A549 (cell line): Measurements from ENCODE around the gene SPRYD3. TPM values are rescaled to one million over a fixed set of nuclear protein-coding genes. Genes with fewer than 3 reads are reported as not detected.

Source experiments
- ATAC-seq, 2 experiments: fragments of 200-7000 bp in 1 of 2; fragments of >200 bp in 1 of 2; cut with Nextera tagmentation in 1 of 2; cut with Tn5 transposase in 1 of 2; 3 replicates each; pipeline versions ENCODE4 v1.8.0 to v1.9.1; 2018 to 2020; ENCODE audit warnings: mild to moderate bottlenecking in 1 of 2, moderate library complexity in 1 of 2
- CTCF ChIA-PET: fragments of 300-600 bp; sonication (Branson Sonifier 250); formaldehyde crosslinking; extraction: SDS; loops from one replicate; lab custom pipeline; 2021; ENCODE audit warnings: antibody characterized with exemption, inconsistent platforms; lab: Yijun Ruan, JAX
- POLR2A ChIA-PET: fragments of 350-600 bp; formaldehyde crosslinking; extraction: SDS; loops from one replicate; lab custom pipeline; 2021; ENCODE audit warnings: antibody characterized with exemption, inconsistent platforms; lab: Yijun Ruan, JAX
- DNase-seq, 2 experiments: peaks; one replicate each; pipeline versions ENCODE4 v3.0.0 to v3.0.0-alpha.2; 2011 to 2016; ENCODE audit warnings: low read depth in 1 of 2, low spot score in 1 of 2
- FAIRE-seq: peaks from 2 replicates; lab custom pipeline; 2011; peaks lifted over from hg19 to GRCh38; lab: Jason Lieb, UNC
- H3K27ac ChIP-seq, 2 experiments: fragments of >200 bp; sonication (Bioruptor Twin); formaldehyde crosslinking; 3 replicates each; pipeline ENCODE4 v1.5.1; 2016 to 2017
- H3K4me1 ChIP-seq: fragments of >200 bp; sonication (Bioruptor Twin); formaldehyde crosslinking; 3 replicates; pipeline ENCODE4 v1.6.1; 2016
- H3K4me2 ChIP-seq: fragments of >200 bp; sonication (Bioruptor Twin); formaldehyde crosslinking; 3 replicates; pipeline ENCODE4 v1.6.1; 2016
- H3K4me3 ChIP-seq: fragments of >200 bp; sonication (Bioruptor Twin); formaldehyde crosslinking; 3 replicates; pipeline ENCODE4 v1.5.1; 2016
- H3K9me3 ChIP-seq: fragments of >200 bp; sonication (Bioruptor Twin); formaldehyde crosslinking; 3 replicates; pipeline ENCODE4 v1.6.1; 2016
- ATOH8 ChIP-seq: fragments of 250-450 bp; sonication (Bioruptor Pico); IDR thresholded peaks from 2 replicates; pipeline ENCODE4 v1.5.0; 2020; ENCODE audit warnings: low read depth, mild to moderate bottlenecking, moderate library complexity
- EHF ChIP-seq: fragments of 250-450 bp; sonication (Bioruptor Pico); IDR thresholded peaks from 2 replicates; pipeline ENCODE4 v1.5.0; 2020; ENCODE audit warnings: mild to moderate bottlenecking
- EP300 ChIP-seq, 2 experiments: fragments of >200 bp; sonication (Bioruptor Twin); formaldehyde crosslinking; IDR thresholded peaks; 2 replicates in 1 of 2; 3 replicates in 1 of 2; pipeline ENCODE4 v1.6.1; 2016 to 2017
- FOSB ChIP-seq: fragments of 250-450 bp; sonication (Bioruptor Pico); IDR thresholded peaks from 2 replicates; pipeline ENCODE4 v1.5.0; 2020; ENCODE audit warnings: mild to moderate bottlenecking, moderate library complexity
- HES2 ChIP-seq: fragments of >200 bp; sonication (Bioruptor Twin); formaldehyde crosslinking; IDR thresholded peaks from 2 replicates; pipeline ENCODE4 v1.6.1; 2016
- HEYL ChIP-seq: fragments of 250-450 bp; sonication (Bioruptor Pico); IDR thresholded peaks from 2 replicates; pipeline ENCODE4 v1.8.0; 2021; ENCODE audit warnings: mild to moderate bottlenecking, moderate library complexity
- HMGXB4 ChIP-seq: fragments of 250-450 bp; sonication (Bioruptor Pico); IDR thresholded peaks from 2 replicates; pipeline ENCODE4 v1.5.0; 2021; ENCODE audit warnings: mild to moderate bottlenecking, moderate library complexity, borderline replicate concordance
- HOXB13 ChIP-seq: fragments of 250-450 bp; sonication (Bioruptor Pico); IDR thresholded peaks from 2 replicates; pipeline ENCODE4 v1.5.0; 2020; ENCODE audit warnings: low read depth, mild to moderate bottlenecking, moderate library complexity
- KDM1A ChIP-seq: fragments of 200-600 bp; sonication (generic); IDR thresholded peaks from 2 replicates; pipeline ENCODE4 v1.6.1; 2016; ENCODE audit warnings: low read depth, mild to moderate bottlenecking
- KDM5A ChIP-seq: fragments of 200-600 bp; sonication (generic); IDR thresholded peaks from 2 replicates; pipeline ENCODE4 v1.6.1; 2016; ENCODE audit warnings: antibody characterized with exemption, mild to moderate bottlenecking
- MAFK ChIP-seq: fragments of 450-650 bp; IDR thresholded peaks from 2 replicates; pipeline ENCODE4 v1.6.1; 2014; ENCODE audit not compliant: partially characterized antibody
- MYC ChIP-seq: IDR thresholded peaks from 2 replicates; pipeline ENCODE4 v1.6.1; 2012; ENCODE audit warnings: mild to moderate bottlenecking, inconsistent platforms, low read length, improper control_type of control experiment, borderline replicate concordance
- NPAS2 ChIP-seq: fragments of 250-450 bp; sonication (Bioruptor Pico); IDR thresholded peaks from 2 replicates; pipeline ENCODE4 v1.8.0; 2022; ENCODE audit warnings: mild to moderate bottlenecking, moderate library complexity, borderline replicate concordance
- RCOR1 ChIP-seq: fragments of 150-350 bp; IDR thresholded peaks from 2 replicates; pipeline ENCODE4 v1.6.1; 2014; ENCODE audit warnings: antibody characterized with exemption, low read length, low read depth
- REST ChIP-seq: fragments of 200-600 bp; sonication (generic); IDR thresholded peaks from 2 replicates; pipeline ENCODE4 v1.6.1; 2016; ENCODE audit warnings: antibody characterized with exemption, mild to moderate bottlenecking, moderate library complexity
- TP53 ChIP-seq: fragments of 250-450 bp; sonication (Bioruptor Pico); IDR thresholded peaks from 2 replicates; pipeline ENCODE4 v1.5.0; 2021; ENCODE audit warnings: mild to moderate bottlenecking, moderate library complexity
- ZFP36 ChIP-seq: fragments of 450-650 bp; IDR thresholded peaks from 2 replicates; pipeline ENCODE4 v1.6.1; 2014; ENCODE audit warnings: borderline replicate concordance; ENCODE audit not compliant: partially characterized antibody
- ZNF302 ChIP-seq: fragments of 250-450 bp; sonication (Bioruptor Pico); IDR thresholded peaks from 2 replicates; pipeline ENCODE4 v1.9.0; 2021; ENCODE audit warnings: inconsistent platforms, mild to moderate bottlenecking, moderate library complexity
- WGBS: methylation state at CpG from one replicate; pipeline ENCODE4 v1.1.6; 2017; ENCODE audit errors: missing lambda C conversion rate; 5-methylcytosine and 5-hydroxymethylcytosine counted together
- polyA plus RNA-seq, 4 experiments: library from polyadenylated mRNA; depleted of rRNA in 3 of 4; stranded (reverse); fragments of >200 nt; fragmentation: RNase III in 1 of 4; extraction: RNeasy Plus Mini Kit Qiagen cat#74134 plus additional on column Dnase treatment in 1 of 4; gene quantifications; 2 replicates in 3 of 4; 3 replicates in 1 of 4; pipeline ENCODE4 v1.2.3, GENCODE V29; 2011 to 2017
- TF ChIP-seq, protein P1 (sequence below): IDR thresholded peaks from 2 replicates; pipeline ENCODE4 v1.6.1; 2012
- TF ChIP-seq, protein P2 (sequence below): fragments of 450-650 bp; IDR thresholded peaks from 2 replicates; pipeline ENCODE4 v1.6.1; 2014; ENCODE audit warnings: antibody characterized with exemption

The SPRYD3 gene
- polyA plus RNA-seq, 2 of the 4 experiments (the other 2 are of a cell fraction): 17.3 to 26.8 TPM

GRCh38 chr12:53090105-53090504 is 10.9 kb upstream of the SPRYD3 start:
- no peaks in the 10 kb centered on the region; the same call in 2 of the 3 replicates for H3K9me3 ChIP-seq
- H3K4me3 ChIP-seq: no peak overlapping the region
- POLR2A ChIA-PET: interaction anchor here (1.6 kb wide), 1 partner anchor 11 kb away, joined by 7 read pairs; the partner anchor contains the start of gene SPRYD3
- ATAC-seq: no peak
- FAIRE-seq: no peak
- peaks cover 11% of the 10 kb centered on the region for H3K4me1 ChIP-seq
- 72% methylated on average over 6 of the region's 6 CpGs for WGBS
- no peak overlapping the region for H3K4me2 ChIP-seq
- no peak for DNase-seq
- CTCF ChIA-PET: interaction anchor here (0.9 to 38.0 kb wide), 3 partner anchors 9 to 107 kb away, joined by 3 to 1424 read pairs (median 10); partner anchors contain the start of genes SPRYD3 and TNS2
- TF ChIP-seq, protein P1, sequence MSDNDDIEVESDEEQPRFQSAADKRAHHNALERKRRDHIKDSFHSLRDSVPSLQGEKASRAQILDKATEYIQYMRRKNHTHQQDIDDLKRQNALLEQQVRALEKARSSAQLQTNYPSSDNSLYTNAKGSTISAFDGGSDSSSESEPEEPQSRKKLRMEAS: no peak
- TF ChIP-seq FOSB (no peak), HEYL (CRISPR knock-in tag) (no peak), HES2 (no peak), TP53 (no peak), KDM1A (no peak), EHF (no peak), ZFP36 (no peak), ZNF302 (CRISPR knock-in tag) (no peak), EP300 (IDR thresholded peaks at IDR 0.05) (no peak), REST (no peak), MYC (no peak), HMGXB4 (CRISPR knock-in tag) (no peak), MAFK (no peak), ATOH8 (CRISPR knock-in tag) (no peak), NPAS2 (CRISPR knock-in tag) (no peak), KDM5A (no peak), HOXB13 (CRISPR knock-in tag) (no peak), RCOR1 (no peak)
- TF ChIP-seq, protein P2, sequence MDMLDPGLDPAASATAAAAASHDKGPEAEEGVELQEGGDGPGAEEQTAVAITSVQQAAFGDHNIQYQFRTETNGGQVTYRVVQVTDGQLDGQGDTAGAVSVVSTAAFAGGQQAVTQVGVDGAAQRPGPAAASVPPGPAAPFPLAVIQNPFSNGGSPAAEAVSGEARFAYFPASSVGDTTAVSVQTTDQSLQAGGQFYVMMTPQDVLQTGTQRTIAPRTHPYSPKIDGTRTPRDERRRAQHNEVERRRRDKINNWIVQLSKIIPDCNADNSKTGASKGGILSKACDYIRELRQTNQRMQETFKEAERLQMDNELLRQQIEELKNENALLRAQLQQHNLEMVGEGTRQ: no peak
- H3K27ac ChIP-seq: no peak overlapping the region
